NOMO-1 treated with dmso at 0.1 percent for 144 hours (cell line): ENCODE results near the gene PCNX3.
A peak's percentile ranks its signal among the peaks of the same experiment; 100 is the strongest.

Experiments
- DNase-seq: peaks from one replicate; lab custom pipeline; 2025; ENCODE audit not compliant: unreplicated experiment; lab: John Stamatoyannopoulos, UW

Gene PCNX3

DNA sequence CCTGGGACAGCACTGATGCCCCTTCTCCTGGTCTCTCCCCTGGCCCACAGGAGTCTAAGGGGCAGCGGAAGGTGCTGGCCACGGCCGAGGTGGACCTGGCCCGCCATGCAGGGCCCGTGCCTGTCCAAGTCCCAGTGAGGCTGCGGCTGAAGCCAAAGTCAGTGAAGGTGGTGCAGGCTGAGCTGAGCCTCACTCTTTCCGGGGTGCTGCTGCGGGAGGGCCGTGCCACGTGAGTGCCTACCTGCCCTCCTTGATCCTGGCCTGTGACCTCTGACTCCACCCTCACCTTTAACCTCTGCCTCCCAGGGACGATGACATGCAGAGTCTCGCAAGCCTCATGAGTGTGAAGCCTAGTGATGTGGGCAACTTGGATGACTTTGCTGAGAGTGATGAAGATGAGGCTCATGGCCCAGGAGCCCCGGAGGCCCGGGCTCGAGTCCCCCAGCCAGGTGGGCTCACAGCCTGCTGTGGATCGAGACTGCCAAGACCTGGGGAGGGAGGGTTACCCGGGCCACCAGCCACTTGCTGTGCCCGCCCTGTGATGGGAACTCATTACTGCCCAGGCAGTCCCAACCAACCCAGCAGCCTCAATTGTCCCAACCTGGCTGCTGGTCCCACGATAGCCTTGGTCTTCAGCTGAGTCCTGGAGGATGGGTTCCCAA is 35.4 kb upstream of the PCNX3 start:
- DNase-seq: no peak

DNA sequence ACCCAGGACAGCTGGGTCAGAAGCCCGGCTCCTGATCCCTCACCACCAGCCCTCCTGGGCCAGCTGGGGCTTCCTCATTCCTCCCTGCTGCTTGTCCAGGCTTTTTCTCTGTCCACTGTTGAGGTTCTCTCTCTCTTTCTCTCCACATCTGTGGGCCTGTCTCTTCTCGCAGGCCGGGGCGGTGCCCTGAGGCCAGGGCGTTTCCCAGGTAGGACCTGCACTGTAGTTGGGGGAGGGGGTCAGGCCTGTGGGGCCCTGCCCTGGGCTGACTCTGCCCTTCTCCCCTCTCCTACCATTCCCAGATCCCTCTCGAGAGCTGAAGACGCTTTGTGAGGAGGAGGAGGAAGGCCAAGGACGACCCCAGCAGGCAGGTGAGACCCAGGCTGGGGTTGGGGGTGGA is 34.8 kb upstream of the PCNX3 start:
- no peak for DNase-seq

DNA sequence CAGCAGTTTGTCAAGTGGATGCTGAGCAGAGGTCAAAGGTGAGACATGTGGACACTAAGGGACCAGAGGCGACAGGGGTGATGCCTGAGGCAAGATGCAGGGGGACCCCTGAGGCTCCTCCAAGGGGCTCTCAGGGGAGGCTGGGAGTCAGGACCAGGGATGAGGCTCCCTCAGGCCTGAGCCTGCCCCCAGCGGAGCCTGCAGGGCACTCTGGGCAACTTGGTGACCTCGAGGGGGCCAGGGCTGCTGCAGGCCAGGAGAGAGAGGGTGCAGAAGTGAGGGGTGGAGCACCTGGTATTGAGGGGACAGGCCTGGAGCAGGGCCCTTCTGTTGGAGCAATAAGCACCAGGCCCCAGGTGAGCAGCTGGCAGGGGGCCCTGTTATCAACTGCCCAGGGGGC is 33.6 kb upstream of the PCNX3 start:
- no peak for DNase-seq

DNA sequence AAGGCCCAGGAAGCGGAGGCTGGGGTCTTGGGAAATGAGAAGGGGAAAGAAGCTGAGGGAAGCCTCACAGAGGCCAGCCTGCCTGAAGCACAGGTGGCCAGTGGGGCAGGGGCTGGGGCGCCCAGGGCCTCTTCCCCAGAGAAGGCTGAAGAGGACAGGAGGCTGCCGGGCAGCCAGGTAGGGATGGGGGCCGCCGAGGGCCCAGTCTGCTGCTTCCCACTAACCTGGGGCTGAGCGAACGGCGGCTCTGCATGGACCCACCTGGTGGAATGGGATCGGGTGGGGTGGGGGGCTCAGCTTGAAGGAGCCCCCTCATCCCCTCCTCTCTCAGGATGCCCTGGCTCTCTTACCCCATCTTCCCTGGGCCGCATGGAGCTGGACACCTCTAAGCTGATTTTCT is 32.0 kb upstream of the PCNX3 start:
- DNase-seq: no peak

DNA sequence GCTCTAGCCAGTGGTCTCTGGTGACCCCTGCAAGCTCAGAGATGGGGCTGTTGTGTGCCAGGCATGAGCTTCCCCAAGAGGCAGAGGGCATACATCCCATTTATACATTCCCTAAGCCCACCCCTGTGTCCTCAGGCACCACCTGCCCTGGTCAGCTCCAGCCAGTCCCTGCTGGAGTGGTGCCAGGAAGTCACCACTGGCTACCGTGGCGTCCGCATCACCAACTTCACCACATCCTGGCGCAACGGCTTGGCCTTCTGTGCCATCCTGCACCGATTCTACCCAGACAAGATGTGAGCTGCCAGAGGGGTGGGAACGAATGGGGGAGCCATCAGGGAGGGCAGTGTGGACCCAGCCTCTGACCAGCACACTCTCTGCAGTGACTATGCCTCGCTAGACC is 31.5 kb upstream of the PCNX3 start:
- no peak for DNase-seq

DNA sequence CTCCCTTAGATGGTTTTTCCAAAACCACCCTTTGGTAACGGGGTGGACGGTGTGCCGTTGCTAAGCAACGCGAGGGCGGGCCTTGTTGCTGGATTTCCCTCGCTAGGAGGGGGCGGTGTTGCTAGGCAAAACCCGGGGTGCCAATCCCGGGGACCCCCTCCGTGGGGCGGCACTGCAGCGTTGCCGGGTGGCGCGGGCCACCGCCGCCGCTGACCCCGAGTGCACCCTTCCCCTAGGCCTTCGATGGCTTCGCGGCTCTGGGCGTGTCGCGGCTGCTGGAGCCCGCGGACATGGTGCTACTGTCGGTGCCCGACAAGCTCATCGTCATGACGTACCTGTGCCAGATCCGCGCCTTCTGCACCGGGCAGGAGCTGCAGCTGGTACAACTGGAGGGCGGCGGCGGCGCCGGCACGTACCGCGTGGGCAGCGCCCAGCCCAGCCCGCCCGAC is 30.8 kb upstream of the PCNX3 start:
- no peak for DNase-seq

DNA sequence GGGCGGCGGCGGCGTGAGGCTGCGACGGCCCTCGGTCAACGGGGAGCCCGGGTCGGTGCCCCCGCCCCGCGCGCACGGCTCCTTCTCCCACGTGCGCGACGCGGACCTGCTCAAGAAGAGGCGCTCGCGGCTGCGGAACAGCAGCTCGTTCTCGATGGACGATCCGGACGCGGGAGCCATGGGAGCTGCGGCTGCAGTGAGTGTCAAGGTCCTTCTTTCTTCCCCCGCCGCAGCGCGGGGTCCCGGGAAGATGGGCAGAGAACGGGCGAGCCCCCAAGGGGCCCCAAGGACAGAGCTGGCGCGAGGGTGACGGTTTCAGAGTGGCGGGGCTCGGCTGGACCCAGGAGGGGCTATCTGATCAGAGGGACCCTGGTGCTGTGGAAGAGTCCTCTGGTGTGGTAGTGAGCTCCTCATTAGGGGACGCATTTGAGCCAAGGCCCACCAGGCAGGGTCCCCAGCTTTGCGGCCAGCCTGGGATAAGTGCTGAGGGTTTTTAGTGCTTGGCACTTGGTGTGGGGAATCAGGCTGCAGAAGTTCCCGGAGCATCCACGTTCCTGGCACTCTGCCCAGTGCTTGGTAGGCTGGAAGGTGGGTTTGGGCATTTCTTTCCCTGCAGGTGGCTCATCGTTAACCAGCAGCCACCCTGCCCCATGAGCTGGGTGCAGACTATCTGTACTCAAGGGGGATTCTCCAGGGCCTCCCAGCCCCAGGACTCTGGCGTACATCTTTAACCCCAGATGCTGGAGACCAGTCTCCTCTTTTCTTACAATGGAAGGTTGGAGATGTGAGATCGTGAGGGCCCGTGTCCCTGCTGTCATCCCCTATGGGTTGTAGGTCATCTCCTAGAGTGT is 30.0 kb upstream of the PCNX3 start:
- no peak for DNase-seq

DNA sequence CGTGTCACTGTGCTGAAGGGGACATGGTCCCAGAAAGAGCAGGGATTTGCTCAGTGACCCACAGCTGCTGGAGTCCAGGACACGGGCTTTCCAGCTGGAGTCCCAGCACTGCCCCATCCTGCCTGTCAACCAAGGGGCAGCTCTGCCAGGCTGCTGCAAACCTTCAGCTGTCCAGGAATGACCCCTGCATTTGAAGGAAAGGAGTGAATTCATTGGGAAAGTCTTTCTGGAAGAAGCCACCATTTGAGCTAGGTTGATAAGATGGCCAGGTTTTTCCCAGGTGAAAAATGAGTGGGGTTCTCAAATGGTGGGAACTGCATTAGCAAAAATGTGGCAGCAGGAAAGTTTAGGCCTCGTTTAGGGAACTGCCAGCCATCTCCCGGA is 29.3 kb upstream of the PCNX3 start:
- DNase-seq: no peak

DNA sequence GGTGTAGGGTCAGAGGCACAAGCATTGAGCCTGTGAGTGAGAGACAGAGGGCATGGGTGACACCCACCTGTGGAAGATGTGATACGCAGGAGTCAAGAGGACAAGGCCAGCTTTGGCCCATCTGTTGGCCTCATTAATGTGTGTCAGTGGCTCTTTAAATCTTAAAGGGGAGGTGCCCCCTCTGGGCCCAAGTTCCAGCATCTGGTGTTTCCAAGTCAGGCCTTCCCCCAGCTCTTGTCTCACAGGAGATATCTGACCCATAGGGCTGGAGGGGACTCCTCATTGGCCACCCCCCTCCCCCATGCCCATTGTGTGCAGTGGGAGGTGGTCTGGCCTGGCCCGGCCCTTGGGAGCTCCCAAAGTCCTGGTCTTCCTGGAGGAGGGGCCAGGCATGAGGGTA is 28.9 kb upstream of the PCNX3 start:
- DNase-seq: no peak

DNA sequence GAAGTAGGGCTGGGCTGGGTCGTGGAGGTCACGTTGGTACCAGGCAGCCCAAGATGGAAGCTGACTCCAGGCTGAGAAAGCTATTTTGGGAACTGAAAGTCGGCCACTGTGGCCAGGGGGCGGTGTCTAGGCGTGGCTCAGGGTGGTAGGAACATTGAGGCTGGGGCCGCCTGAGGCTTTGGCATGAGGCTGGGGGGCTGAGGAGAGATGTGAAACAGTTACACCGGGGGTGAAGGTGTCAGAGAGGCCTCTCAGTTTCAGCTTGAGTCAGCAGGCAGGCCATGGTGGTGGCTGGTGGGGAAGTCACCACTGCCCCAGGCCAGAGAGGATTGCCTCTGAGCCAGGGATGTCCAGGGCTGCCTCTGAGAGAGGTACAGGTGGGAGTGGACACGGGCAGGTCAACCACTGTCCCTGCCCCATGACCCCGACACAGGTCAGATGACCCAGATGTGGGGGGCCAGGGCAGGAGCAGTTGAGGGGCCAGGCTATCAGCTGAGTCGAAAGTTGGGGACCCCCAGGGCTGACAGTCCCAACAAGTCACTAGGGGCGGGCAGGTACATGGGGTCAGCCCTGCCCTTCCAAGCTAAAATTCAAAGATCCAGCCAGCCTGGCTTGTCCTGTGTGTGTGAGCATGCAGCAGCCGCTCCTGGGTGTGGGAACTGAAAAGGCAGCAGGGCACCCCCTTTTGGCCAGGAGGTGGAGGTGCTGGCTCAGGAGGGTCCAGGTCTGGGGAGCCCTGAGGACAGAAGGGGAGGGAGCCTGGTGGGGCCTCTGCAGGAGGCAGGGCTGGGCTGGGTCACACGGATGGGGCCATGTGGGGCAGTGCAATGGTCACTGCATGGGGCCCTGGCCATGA is 27.1 kb upstream of the PCNX3 start:
- peak; percentile 61 for DNase-seq

DNA sequence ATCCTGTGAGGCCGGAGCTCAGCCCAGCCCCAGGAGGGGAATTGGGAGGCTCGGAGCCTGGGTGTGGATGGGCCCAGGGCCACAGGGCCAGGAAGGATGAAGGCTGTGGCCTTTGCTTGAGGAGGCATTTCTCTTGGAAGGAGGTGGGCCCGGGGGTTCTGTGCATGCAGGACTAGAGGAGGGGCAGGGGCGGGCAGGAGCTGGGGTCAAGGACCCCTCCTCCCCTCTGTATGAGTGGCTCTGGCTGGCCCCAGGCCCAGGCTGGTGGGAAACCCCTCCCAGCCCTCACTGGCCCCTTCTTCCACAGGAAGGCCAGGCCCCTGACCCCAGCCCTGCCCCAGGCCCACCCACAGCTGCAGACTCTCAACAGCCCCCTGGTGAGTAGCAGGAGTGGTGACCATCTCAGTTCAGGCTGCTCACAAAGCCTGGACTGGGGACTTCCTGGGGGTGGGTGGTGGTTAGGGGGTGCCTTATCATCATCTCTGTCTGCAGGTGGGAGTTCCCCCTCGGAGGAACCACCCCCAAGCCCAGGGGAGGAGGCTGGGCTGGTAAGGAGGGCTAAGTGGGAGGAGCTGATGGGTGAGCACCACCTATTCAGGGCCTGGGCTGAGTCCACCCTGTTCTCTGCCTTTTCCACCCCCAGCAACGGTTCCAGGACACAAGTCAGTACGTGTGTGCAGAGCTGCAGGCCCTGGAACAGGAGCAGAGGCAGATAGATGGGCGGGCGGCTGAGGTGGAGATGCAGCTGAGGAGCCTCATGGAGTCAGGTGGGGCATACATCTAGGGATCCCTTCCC is 25.9 kb upstream of the PCNX3 start:
- DNase-seq: no peak

DNA sequence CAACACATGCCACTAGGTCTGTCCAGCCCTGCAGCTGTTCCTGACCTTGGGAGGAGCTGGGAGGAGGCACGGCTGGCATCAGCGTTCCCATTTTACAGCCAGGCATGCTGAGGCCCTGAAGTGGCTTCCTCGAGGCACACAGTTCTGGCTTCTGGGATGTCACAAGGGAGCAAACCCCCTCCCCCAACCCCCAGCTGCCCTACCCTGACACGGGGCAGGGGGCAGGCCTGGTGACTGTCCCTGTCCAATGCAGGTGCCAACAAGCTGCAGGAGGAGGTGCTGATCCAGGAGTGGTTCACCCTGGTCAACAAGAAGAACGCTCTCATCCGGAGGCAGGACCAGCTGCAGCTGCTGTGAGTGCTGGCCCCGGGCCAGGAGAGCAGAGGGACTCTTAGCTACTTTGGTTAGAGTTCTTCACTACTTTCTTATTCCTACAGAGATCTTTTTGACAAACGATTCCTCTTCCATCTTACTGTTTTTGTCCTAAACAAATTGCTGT is 25.3 kb upstream of the PCNX3 start:
- no peak for DNase-seq

DNA sequence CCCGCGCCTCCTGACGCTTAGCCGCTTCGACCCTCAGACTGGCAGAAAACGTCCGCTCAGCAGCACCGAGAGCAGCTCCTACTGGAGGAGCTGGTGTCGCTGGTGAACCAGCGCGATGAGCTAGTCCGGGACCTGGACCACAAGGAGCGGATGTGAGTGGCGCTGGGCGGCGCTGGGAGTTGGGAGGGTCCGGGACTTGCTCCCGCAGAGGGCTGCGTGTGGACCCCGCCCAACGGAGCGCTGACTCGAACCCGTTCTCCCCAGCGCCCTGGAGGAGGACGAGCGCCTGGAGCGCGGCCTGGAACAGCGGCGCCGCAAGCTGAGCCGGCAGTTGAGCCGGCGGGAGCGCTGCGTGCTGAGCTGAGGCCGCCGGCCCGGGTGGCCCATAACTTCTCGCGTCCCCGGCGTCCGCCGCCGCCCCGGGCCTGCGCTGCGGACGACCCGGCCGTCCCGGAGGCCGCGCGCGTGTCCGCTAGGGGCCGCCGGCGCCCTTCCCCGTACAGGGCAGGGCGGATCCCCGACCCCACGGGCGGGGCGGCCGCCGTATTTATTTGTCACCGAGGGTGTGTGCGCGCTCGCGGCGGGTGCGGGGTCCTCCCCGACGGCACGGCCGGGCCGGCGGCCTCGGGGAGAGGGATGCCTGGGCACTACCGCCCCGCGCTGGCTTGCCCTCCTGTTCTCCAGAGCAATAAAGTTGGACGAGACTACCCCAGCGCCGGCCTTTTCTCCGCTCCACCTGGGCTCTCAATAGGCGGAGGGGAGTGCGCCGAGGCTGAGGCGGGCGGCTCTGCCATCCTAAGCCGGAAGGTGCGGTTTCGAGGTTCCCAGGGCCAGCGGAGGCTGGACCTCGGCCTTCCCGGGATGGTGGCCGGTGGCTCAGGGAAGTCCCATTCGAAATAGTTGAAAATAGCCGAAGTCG is 23.4 kb upstream of the PCNX3 start:
- DNase-seq: no peak

DNA sequence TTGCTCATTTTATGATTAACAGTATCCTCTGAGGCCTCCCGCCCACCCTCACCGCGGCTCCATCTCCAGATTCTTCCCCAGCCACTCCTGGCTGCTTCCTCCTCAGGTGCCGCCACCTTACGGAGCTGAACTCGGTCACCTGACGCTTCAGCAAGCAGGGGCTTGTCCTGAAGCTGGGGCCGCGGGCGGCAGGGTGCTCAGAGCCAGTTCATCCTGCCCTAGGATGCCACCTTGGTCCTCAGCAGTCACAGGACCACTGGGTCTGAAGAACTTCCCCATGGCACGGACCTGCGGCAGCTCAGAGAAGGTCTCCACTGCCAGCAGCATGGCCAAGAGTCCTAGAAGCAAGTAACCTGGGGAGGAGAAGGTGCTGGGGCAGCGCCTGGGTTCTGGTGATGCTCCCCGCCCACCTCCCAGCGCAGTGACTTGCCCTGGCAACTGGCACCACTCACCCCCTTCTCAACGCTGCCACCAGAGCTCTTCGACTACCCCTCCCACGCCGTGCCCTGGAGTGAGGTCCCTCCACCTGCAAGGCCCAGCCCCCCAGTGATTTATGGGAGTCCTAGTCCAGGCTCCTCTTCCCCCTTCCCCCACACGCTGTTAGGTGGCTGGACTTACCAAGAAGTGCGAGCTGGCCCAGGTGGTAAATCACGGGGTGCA is 22.6 kb upstream of the PCNX3 start:
- no peak for DNase-seq

DNA sequence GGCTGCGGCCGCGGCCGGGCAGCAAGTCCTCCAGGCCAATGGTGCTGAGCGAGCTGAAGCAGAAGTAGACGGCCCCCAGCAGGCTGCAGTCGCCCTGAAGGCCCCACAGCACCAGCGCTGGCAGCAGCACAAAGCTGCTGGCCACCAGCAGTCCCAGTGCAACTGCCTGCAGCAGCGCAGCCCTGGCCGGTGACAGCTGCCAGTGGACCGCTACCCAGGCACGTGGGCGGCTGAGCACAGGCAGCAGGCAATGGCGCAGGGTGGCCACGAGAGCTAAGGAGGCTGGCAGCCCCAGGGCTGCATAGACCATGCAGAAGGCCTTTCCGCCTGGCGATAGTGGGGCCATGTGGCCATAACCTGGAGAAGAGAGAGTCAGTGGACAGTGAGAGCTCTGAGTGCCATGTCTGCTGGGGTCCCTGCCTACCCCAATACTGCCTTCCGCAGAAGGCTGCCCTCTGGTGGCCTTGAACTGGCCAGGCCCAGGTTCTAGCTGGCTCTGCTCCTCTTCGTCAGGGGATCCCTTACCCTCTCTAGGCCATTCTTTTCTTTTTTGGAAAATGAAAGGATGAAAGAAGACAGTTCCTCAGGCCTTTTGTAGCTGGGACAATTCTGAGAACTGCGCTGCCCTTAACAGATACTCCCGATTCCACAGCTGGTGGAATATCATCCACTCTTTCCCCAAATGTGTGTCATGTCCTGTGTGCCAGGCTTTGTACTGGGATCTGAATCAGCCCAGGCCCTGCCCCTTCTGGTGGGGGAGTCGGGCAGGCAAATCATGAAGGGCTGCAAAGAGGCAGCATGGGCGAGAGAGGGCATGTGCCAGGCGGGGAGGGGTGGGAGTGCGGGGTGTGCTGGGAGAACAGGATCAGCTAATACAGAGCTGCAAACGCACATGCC is 21.8 kb upstream of the PCNX3 start:
- DNase-seq: peak; percentile 33

DNA sequence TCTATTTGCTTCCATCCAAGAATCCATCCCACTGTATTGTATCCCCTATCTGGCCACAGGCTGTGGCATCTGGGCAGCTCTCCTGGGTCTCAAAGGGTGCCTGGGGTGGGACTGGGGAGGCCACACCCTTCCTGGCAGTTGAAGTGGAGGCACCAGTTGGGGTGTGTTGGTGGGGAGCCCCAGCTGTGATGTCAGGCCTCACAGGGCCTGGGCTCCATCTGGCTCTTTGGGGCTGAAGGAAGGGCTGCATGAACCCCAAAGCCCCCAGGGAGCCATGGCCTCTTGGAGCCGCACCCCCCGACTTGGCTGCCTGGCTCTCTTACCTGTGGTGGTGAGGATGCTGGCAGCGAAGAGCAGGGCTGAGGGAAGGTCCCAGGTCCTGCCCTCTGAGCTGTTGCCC is 20.4 kb upstream of the PCNX3 start:
- no peak for DNase-seq

DNA sequence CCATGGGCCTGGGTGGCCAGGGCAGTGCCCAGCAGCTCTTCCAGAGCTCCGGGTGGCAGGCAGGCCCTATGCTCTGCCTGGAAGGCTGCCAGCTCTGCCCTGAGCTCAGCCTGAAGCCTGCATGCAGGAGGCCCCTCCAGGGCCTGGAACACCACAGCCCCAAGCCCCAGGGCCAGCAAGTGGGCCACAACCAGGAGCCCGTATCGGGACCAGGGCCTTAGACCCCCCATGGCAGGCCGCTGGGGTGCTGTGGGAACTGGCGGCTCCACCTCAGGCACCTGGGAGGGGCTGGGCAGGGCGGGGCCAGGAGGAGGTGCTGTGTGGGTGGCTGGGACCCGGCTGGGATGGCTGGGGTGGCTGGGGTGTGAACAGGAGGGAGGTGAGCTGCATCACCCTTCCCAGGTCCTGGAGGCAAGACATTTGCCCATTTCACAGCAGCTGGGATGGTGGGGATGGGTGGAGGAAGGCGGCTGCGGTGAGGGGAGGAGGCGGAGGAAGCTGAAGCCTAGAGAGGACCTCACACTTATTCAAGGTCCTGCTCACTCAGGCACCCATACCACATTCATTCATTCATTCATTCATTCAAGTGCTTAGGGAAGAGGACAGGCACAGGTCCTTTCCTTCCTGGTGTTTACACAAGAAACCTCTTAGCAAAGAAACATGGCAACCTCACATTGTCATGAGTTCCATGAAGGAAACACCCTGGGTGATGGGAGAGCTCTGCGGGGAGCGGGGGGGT is 19.9 kb upstream of the PCNX3 start, which contains the start of gene KCNK7:
KCNK7 (minus strand) TSS at position 258 of the 739 bp plus-strand sequence; CDS start at position 230, 28 bp downstream.
- DNase-seq: no peak
